GM21360 (cell line): Measurements from ENCODE around the gene ADAM12.

Experiments
- ATAC-seq: cut with Tn5 transposase; IDR thresholded peaks from one replicate; pipeline ENCODE4 v1.9.1; 2021; ENCODE audit warnings: mild to moderate bottlenecking, moderate library complexity; ENCODE audit not compliant: unreplicated experiment

Gene ADAM12

GRCh38 chr10:126215746-126216631 lies 172.3 kb downstream of the ADAM12 start:
- ATAC-seq: no peak

GRCh38 chr10:126214679-126215078 lies 173.6 kb downstream of the ADAM12 start:
- no peak for ATAC-seq

- no peak for ATAC-seq
Measured at GRCh38 chr10:126214021-126214420, 174.3 kb downstream of the ADAM12 start.

- ATAC-seq: no peak
Measured at GRCh38 chr10:126212738-126213137, 175.5 kb downstream of the ADAM12 start.

GRCh38 chr10:126210051-126210651 lies 178.1 kb downstream of the ADAM12 start:
- ATAC-seq: no peak

- no peak for ATAC-seq
Measured at GRCh38 chr10:126209451-126209850, 178.8 kb downstream of the ADAM12 start.

- ATAC-seq: no peak
Measured at GRCh38 chr10:126208726-126209302, 179.5 kb downstream of the ADAM12 start.

- ATAC-seq: no peak
Measured at GRCh38 chr10:126207851-126208250, 180.4 kb downstream of the ADAM12 start.

GRCh38 chr10:126207313-126207771 lies 180.9 kb downstream of the ADAM12 start:
- no peak for ATAC-seq

GRCh38 chr10:126205486-126206205 lies 182.6 kb downstream of the ADAM12 start:
- no peak for ATAC-seq

GRCh38 chr10:126204320-126204719 lies 184.0 kb downstream of the ADAM12 start:
- no peak for ATAC-seq

- ATAC-seq: no peak
Measured at GRCh38 chr10:126203746-126204145, 184.5 kb downstream of the ADAM12 start.

- no peak for ATAC-seq
Measured at GRCh38 chr10:126201603-126202002, 186.7 kb downstream of the ADAM12 start.

- ATAC-seq: no peak
Measured at GRCh38 chr10:126199221-126199998, 188.9 kb downstream of the ADAM12 start.

GRCh38 chr10:126198681-126199080 lies 189.6 kb downstream of the ADAM12 start:
- no peak for ATAC-seq

- ATAC-seq: no peak
Measured at GRCh38 chr10:126197036-126197543, 191.2 kb downstream of the ADAM12 start.

- no peak for ATAC-seq
Measured at GRCh38 chr10:126196281-126196680, 192.0 kb downstream of the ADAM12 start.

- no peak for ATAC-seq
Measured at GRCh38 chr10:126191192-126191591, 197.1 kb downstream of the ADAM12 start.

- ATAC-seq: no peak
Measured at GRCh38 chr10:126188679-126189200, 199.5 kb downstream of the ADAM12 start.

- ATAC-seq: no peak
Measured at GRCh38 chr10:126187399-126187798, 200.9 kb downstream of the ADAM12 start.
